NCI-H1417 (cell line): ENCODE measurements around the gene MFSD8.
"Not testable (repeated sequence)": the region's sequence is repeated elsewhere in the genome, so short reads cannot be mapped to it uniquely, and the experiment has no call there.

Source experiments
- DNase-seq, 3 experiments: peaks; one replicate each; lab custom pipeline; 2025; lab: John Stamatoyannopoulos, UW

MFSD8 gene, protein sequence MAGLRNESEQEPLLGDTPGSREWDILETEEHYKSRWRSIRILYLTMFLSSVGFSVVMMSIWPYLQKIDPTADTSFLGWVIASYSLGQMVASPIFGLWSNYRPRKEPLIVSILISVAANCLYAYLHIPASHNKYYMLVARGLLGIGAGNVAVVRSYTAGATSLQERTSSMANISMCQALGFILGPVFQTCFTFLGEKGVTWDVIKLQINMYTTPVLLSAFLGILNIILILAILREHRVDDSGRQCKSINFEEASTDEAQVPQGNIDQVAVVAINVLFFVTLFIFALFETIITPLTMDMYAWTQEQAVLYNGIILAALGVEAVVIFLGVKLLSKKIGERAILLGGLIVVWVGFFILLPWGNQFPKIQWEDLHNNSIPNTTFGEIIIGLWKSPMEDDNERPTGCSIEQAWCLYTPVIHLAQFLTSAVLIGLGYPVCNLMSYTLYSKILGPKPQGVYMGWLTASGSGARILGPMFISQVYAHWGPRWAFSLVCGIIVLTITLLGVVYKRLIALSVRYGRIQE

DNA sequence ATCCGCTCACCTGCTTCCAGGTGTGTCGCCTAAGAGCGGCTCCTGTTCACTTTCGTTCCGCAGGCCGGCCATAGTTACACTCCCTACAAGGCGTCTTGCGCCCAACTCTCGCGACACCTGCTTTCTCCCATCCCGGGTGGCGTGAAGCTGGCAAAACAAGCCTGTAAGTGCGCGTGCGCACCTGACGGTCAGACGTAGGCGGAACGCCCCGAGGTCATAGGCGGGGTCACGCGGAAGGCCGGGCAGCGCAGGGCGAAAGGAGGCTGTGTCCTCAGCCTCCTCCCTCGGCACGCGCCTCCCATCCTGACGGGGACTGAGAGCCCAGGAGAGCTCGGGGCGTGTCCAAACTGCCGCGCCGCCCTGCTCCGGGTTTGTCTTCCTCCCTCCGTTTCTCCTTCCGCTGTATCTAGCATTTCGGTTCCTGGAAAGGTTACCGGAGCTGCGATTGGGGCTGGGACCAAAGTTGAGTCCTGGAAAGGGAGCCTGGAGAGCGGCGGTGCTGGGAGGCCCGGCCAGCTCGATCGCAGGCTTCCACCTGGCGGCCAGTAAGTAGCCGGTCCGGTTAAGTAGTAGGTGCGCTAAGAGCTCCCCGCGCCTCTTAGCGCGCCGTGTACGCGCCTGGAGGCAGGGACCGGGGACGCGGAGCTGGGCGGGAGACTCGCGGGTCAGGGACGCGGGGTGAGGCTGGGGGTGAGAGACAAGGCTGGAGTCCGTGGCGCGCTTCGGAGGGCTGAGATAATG, at the start of gene MFSD8, which contains the start of gene ABHD18:
MFSD8 (minus strand) TSS at position 112 of the 741 bp plus-strand sequence; CDS start at position 72, 40 bp downstream.
ABHD18 (plus strand) TSS at position 345 of the 741 bp plus-strand sequence. CDS start 17,550 bp downstream, outside the sequence.
- DNase-seq = peak; percentile 96 to 99 (median 97)

DNA sequence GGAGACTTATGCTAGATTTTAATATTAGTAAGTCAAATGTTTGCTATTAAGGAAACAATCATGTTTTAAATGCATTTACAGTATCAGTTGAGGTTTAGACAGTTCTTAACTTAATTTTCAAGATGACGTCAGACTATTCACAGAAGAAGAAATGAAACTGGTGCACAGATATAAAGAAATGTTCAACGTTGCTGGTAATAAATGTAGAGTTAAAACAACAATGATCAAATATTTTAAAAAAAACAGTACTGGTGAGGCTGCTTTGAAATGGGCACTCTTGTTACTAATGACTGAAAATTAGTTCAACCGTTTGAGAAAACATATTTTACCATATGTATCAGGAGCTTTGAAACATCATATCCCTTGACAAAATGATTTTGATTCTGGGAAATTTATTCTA, 44.5 kb upstream of the MFSD8 start:
- DNase-seq = no peak

DNA sequence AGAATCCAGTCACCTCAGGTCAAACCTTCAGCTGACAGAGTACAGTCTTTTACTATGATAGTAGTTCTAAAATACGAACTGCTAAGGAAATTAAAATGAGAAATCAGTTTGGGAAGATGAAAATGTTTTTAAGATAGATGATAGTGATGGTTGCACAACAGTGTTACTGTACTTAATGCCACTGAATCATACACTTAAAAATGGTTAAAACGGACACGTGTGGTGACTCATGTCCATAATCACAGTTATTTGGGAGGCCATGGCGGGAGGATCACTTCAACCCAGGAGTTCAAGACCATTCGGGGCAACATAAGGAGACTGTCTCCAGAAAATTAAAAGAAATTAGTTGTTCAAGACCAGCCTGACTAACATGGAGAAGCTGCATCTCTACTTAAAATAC, 41.6 kb upstream of the MFSD8 start:
- DNase-seq = no peak

DNA sequence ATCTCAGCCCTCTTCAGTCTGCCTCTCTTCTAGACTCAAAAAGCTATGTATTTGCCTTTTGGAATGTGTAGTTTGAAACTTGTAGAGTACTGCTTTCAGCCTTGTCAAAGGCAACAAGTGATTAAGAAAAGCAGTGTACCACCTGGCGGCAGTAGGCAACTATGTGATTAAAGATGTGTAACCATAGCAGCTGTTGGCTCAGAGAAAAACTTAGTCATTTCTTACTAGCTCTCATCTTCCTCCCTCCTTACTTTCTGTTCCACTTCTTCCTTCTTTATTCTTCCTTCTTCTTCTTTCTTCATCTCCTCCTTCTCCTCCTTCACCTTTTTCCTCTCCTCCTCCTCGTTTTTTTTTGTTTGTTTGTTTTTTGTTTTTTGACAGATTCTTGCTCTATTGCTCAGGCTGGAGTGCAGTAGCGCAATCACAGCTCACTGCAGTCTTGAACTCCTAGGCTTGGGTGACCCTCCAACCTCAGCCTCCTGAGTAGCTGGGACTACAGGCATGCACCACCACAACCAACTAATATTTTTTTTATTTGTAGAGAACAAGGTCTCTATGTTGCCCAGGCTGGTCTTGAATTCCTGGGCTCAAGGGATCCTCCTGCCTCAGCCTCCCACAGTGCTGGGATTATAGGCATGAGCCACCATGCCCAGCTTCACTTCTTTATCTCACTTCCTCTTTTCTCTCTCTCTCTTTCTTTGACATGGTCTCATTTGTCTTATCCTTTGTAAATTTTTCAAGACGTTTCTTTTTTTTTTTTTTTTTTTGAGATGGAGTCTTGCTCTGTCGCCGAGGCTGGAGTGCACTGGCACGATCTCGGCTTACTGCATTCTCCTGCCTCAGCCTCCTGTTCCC, 32.8 kb upstream of the MFSD8 start:
- no peak for DNase-seq

DNA sequence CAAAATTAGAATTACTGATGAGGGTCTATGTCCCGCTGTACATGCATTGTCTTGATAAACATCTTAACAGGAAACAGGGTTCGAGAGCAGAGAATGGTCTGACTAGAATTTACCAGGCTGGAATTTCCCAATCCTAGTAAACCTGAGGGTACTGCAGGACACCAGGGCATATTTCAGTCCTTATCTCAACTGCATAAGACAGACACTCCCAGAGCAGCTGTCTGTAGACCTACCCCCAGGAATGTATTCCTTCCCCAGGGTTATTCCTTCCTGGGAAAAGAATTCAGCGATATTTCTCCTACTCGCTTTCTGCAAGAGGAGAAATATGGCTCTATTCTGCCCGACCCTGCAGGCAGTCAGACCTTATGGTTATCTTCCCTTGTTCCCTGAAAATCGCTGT, 31.5 kb upstream of the MFSD8 start:
- not testable (repeated sequence) for DNase-seq

DNA sequence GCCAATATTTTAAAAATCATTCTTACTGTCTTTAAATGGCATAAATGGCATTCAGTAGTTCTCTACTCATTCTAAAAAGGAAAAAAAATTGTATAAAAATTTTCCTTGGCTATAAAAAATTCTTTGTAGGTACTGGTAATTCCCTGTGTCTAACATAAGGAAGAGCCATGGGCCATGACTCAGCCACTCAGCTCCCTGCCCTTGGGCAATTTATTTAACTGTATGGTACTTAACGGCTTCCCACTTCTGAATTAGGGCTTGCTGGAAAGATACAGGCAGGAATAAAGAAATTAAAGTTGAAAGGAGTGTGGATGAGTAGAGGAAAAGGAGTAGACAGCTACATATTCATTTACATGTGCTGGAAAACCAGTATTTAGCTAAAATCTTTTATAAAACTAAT, 30.8 kb upstream of the MFSD8 start:
- DNase-seq = no peak

DNA sequence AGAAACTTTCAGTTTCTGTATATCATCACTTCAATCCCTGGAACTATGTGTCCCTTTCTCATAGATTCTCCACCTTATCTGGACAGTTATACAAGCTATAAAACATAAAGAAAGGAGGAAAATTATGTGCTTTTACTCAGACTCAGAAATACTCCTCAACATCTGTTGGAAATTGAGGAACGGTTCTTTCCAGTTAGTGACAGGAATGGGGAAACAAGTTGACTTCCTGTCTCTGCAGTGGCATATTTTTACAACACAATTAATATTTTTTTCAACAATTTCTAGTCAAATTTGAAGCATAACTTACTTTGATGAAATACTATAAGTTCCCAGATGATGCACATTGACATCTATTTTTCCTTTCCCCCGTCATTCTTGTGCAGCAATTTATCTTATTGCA, 28.2 kb upstream of the MFSD8 start:
- no peak for DNase-seq

DNA sequence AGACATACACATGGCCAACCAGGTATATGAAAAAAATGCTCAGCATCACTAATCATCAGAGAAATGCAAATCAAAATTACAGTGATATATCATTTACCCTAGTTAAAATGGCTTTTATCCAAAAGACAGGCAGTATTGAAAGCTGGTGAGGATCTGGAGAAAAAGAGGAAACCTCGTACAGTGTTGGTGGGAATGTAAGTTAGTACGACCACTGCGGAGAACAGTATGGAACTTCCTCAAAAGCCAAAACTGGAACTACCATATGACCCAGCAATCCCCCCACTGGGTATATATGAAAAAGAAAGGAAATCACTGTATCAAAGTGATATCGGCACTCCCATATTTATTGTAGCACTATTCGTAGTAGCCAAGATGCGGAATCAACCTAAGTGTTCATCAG, 23.7 kb upstream of the MFSD8 start:
- DNase-seq = no peak

DNA sequence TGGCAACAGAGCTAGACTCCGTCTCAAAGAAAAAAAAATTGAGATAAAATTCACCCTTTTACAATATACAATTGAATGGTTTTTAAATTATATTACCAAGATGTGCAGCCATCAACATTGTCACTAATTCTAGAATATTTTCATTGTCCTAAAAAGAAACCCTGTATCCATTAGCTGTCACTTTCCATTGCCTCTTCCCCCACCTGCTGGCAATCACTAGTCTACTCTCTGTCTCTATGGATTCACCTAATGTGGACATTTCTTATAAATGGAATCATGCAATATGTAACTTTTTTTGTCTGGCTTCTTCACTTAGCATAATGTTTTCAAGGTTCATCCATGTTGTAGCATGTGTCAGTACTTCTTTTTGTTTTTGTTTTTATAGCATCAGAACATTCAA, 21.0 kb upstream of the MFSD8 start:
- DNase-seq = no peak

DNA sequence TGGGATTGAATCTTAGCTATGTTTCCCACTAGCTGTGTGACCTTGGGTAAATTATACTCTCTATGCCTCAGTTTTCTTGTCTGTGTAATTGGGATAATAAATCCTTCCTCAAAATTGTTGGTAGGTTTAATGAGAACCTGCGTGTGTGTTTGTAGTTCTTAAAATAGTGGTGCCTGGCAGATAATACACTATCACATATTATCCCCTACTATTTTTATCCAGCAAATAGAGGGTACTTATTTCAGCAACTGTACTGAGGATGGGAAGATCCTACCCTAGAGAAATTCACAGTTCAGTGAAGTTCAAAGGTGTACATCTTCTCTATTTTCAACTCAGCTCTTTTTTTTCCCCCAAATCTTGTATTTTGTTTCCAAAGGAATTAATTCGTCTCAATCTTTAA, 17.5 kb upstream of the MFSD8 start:
- DNase-seq = no peak

DNA sequence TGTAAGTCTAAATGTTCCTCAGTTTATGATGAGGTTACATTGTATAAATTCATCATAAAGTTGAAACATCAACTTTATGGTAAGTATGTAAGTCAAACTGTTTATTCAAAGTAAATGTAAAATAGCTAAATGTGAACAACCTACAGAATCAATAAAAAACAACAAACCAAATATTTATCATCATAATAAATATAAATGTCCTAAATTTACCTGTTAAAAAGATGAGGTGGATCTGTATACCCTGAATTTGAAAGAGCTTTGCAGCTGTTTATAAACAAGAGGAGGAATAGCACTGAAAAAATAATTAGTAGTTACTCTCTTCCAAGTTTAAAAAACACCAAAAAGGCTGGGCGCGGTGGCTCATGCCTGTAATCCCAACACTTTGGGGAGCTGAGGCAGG, 14.0 kb upstream of the MFSD8 start:
- DNase-seq = no peak

DNA sequence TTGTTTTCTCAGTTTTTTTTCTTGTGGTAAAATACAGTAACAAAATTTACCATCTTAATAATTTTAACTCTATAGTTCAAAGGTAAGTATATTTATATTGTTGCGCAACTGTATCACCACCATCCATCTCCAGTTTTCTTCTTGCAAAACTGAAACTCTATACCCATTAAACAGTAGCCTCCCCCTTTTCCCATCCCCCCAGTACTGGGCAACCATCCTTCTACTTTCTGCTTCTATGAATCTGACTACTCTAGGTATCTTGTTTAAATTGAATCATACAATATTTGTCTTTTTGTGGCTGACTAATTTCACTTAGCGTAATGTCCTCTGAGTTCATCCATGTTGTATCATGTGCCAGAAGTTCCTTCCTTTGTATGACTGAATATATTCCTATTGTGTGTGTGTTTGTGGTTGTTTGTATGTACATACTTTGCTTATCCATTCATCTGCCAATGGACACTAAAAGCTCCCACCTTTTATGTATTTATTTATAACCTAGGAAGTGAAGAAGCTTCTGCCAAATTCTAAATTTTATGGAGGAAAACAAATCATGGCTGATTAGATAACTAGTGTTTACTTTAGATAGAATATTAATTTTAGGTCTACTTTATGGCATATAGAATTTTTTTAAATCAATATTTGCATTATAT, 10.3 kb upstream of the MFSD8 start:
- DNase-seq = no peak

DNA sequence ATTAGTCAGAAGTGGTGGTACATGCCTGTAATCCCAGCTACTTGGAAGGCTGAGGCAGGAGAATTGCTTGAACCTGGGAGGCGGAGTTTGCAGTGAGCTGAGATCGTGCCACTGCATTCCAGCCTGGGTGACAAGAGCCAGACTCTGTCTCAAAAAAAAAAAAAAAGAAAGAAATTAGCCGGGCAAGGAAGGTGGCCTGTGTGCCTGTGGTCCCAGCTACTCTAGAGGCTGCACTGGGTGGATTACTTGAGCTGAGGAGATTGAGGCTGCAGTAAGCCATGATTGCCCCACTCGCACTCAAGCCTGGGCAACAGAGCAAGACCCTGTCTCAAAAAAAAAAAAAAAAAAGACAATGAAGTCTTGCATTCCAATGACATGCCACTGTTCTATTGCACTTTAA, 6.0 kb upstream of the MFSD8 start:
- not testable (repeated sequence) for DNase-seq

DNA sequence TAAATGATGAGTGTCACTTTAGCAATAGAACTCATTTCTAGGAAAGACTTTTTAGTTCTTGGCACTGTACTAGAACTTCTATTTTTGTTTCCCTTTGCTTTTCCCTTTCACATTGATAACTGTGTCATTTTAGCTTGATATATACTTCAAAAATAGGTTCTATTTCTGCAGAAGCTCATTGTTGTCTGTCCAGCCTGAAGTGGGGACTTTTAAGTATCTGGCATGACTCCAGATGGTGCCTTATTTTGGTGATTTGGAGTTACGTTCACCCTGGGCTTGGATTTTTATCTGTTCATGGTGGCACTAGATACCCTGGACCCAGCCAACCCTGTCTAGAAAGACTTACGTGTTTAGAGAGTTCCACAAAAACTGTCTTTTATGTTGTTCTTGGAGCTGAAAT, 3.6 kb upstream of the MFSD8 start:
- DNase-seq = no peak

DNA sequence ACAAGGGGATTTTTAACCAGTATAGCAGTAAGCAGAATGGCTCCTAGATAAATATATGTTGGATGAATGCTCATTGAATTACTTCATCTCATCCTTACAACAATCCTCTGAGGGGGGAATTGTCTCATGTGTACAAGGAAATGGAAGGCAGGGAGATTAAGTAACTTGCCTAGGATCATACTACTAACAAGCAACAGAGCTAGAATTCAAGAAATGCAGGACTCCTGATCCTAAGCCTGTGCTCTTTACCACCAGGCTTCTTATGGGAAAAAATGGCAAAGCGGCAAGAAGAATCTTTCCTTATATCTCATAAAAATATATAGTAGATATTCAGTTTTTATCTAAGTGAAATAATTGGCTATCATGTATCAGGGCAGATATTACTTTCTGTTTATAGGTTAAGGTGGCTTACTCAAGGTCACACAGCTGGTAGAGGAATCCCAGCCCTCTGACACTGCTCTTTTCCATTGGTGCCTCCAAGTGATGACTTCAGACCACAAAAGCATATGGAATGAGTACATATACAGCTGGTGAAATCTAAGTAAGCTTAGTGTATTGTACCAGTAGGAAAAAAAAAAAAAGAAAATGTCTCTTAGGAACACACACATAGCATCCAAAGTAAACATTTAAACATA, 2.3 kb upstream of the MFSD8 start:
- DNase-seq = no peak

DNA sequence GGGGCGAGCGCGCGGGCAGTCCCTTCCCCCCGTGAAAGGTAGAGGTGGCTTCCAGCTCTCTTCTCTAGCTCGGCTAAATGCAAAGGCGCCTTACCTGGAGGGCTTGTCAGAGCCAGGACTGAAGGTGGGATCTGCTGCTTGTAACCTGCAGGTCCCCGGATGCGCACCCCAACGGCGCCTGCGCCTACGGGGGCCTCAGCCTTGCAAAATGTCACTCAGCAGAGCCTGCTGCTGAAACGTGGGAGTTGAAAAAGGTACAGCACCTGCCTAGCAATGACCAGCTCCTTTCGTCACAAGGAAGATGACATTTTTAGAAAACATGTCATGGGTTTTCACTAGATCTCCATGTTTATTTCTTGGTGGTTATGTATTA, 816 bp upstream of the MFSD8 start:
- DNase-seq = peak; percentile 32 to 88 (median 84)

DNA sequence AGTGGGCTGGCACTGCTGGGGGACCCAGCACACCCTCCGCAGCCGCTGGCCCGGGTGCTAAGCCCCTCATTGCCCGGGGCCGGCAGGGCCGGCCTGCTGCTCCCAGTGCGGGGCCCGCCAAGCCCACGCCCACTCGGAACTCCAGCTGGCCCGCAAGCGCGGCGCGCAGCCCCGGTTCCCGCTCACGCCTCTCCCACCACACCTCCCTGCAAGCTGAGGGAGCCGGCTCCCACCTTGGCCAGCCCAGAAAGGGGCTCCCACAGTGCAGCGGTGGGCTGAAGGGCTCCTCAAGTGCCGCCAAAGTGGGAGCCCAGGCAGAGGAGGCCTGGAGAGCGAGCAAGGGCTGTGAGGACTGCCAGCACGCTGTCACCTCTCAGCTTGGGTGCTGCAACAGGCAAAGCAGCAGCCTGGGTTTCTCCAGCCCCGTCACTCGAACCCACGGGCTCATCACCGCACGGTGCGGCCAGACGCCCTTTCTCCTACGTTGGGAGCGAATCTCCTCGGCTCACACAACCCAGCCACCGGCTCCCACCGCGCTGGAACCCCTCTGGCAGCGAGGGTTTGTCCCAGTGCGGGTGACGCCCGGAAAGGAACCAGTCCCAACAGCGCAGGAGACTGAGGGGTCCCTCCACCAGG, 429 bp downstream of the MFSD8 start:
- DNase-seq = peak in 1 of 3 experiments; percentile 51

DNA sequence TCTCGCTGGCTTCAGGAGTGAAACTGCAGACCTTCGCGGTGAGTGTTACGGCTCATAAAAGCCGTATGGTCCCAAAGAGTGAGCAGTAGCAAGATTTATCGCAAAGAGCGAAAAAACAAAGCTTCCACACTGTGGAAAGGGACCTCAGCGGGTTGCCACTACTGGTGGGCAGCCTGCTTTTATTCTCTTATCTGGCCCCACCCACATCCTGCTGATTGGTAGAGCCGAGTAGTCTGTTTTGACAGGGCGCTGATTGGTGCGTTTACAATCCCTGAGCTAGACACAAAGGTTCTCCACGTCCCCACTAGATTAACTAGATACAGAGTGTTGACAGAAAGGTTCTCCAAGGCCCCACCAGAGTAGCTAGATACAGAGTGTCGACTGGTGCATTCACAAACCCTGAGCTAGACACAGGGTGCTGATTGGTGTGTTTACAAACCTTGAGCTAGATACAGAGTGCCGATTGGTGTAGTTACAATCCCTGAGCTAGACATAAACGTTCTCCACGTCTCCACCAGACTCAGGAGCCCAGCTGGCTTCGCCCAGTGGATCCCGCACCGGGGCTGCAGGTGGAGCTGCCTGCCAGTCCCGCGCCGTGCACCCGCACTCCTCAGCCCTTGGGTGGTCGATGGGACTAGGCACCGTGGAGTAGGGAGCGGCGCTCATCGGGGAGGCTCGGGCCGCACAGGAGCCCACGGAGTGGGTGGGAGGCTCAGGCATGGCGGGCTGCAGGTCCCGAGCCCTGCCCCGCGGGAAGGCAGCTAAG, 1.2 kb downstream of the MFSD8 start:
- not testable (repeated sequence) for DNase-seq

DNA sequence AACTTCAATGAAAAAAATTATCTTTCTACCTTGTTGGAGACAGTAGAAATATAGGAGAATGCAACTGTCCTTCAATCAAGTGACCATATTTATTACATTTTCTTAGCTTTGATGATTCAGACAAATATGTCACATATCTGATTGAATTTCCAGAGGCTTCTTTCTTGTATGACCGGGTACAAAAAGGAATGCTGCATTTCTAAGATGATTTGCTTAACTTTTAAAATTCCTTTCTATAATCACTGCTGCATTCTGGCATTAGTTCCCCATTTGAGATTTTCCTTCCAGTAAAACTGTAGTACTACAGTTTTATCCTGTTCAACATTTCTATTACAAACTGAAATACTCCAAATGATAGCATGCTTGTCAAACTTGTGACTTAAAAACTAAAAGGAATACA, 5.2 kb downstream of the MFSD8 start:
- DNase-seq = no peak

DNA sequence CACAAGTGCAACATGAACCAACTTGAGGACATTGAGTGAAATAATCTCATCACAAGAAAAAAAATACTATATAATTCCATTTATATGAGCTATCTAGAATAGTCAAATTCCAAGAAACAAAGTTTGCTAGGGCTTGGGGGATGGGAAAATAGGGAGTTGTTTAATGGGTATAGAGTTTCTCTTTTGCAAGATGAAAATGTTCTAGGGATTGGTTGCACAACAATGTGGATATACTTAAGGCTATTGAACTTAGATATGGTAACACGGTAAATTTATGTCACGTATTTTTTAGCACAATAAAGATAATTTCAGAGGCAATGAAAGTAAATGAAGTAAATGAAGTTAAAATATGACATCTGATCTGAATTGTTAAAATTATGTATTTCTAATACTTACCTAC, 7.9 kb downstream of the MFSD8 start:
- no peak for DNase-seq
